Mesendoderm (in vitro differentiated cells): ENCODE measurements around the gene SND1.
"Not testable (repeated sequence)": the region's sequence is repeated elsewhere in the genome, so short reads cannot be mapped to it uniquely, and the experiment has no call there.

Experiments
- DNase-seq: peaks from one replicate; pipeline ENCODE4 v3.0.0; 2013
- H2AK5ac ChIP-seq: 2 replicates; pipeline ENCODE4 v1.6.1; 2013; ENCODE audit warnings: low read length, inconsistent platforms
- H2BK120ac ChIP-seq: 2 replicates; pipeline ENCODE4 v1.6.1; 2013; ENCODE audit warnings: low read depth, mild to moderate bottlenecking, low read length, moderate library complexity, mixed read lengths
- H2BK15ac ChIP-seq: replicated peaks from 2 replicates; pipeline ENCODE4 v1.6.1; 2013; ENCODE audit warnings: low read depth, mild to moderate bottlenecking, moderate library complexity
- H2BK5ac ChIP-seq: 2 replicates; pipeline ENCODE4 v1.6.1; 2013; ENCODE audit warnings: low read length, inconsistent platforms
- H3K18ac ChIP-seq: 2 replicates; pipeline ENCODE4 v1.6.1; 2013; ENCODE audit warnings: mild to moderate bottlenecking, low read length, mixed read lengths
- H3K23ac ChIP-seq: one replicate; pipeline ENCODE4 v1.6.1; 2013; ENCODE audit warnings: low read length
- H3K27ac ChIP-seq: 2 replicates; pipeline ENCODE4 v1.5.1; 2013; ENCODE audit warnings: low read depth, mild to moderate bottlenecking, inconsistent platforms, low read length, moderate library complexity
- H3K27me3 ChIP-seq: 2 replicates; pipeline ENCODE4 v1.6.1; 2013; ENCODE audit warnings: low read length, control low read depth, mild to moderate bottlenecking, inconsistent platforms; ENCODE audit not compliant: insufficient read depth, poor library complexity
- H3K36me3 ChIP-seq: 2 replicates; pipeline ENCODE4 v1.6.1; 2013; ENCODE audit warnings: low read length, inconsistent platforms; ENCODE audit not compliant: control insufficient read depth, insufficient read depth
- H3K4ac ChIP-seq: one replicate; pipeline ENCODE4 v1.6.1; 2013; ENCODE audit warnings: low read depth, mild to moderate bottlenecking, low read length, moderate library complexity
- H3K4me1 ChIP-seq: 2 replicates; pipeline ENCODE4 v1.6.1; 2013; ENCODE audit warnings: low read depth, low read length, inconsistent platforms; ENCODE audit not compliant: control insufficient read depth
- H3K4me2 ChIP-seq: 2 replicates; pipeline ENCODE4 v1.6.1; 2013; ENCODE audit warnings: low read length
- H3K4me3 ChIP-seq: 2 replicates; pipeline ENCODE4 v1.5.1; 2013; ENCODE audit warnings: mild to moderate bottlenecking, low read length
- H3K56ac ChIP-seq: one replicate; pipeline ENCODE4 v1.6.1; 2013; ENCODE audit warnings: low read length
- H3K79me1 ChIP-seq: 2 replicates; pipeline ENCODE4 v1.6.1; 2013; ENCODE audit warnings: low read length, inconsistent platforms
- H3K79me2 ChIP-seq: 2 replicates; pipeline ENCODE4 v1.6.1; 2013; ENCODE audit warnings: mild to moderate bottlenecking, low read length; ENCODE audit not compliant: control insufficient read depth, insufficient read depth
- H3K9ac ChIP-seq: 2 replicates; pipeline ENCODE4 v1.6.1; 2013; ENCODE audit warnings: low read length, inconsistent platforms
- H4K5ac ChIP-seq: one replicate; pipeline ENCODE4 v1.6.1; 2013; ENCODE audit warnings: low read length
- H4K8ac ChIP-seq: one replicate; pipeline ENCODE4 v1.6.1; 2013; ENCODE audit warnings: low read depth, mild to moderate bottlenecking, control low read depth, low read length, moderate library complexity
- WGBS: extraction: QIAGEN DNeasy Blood & Tissue Kit; methylation state at CpG from one replicate; pipeline ENCODE4 v1.1.7; 2013; ENCODE audit warnings: low lambda C conversion rate, missing lambda C conversion rate; ENCODE audit not compliant: insufficient coverage; ENCODE audit errors: extremely low coverage; 5-methylcytosine and 5-hydroxymethylcytosine counted together

The SND1 gene

GRCh38 chr7:127674361-127674760, 22.4 kb downstream of the SND1 start:
- no peak overlapping the region for H3K18ac ChIP-seq
- no peak overlapping the region for H2BK120ac ChIP-seq
- no peak overlapping the region for H3K4me2 ChIP-seq
- no peak overlapping the region for H3K23ac ChIP-seq
- H3K56ac ChIP-seq, result no peak overlapping the region
- H2AK5ac ChIP-seq, result no peak overlapping the region
- no peak overlapping the region for H2BK15ac ChIP-seq
- DNase-seq, result no peak
- no peaks in the 10 kb centered on the region for H3K36me3 ChIP-seq
- peaks cover 10% of the 10 kb centered on the region for H3K79me1 ChIP-seq
- H4K5ac ChIP-seq, result no peak overlapping the region
- H3K9ac ChIP-seq, result no peak overlapping the region
- no peak overlapping the region for H3K4ac ChIP-seq
- no peak overlapping the region for H3K4me3 ChIP-seq
- H2BK5ac ChIP-seq, result no peak overlapping the region
- peaks cover 68% of the 10 kb centered on the region for H3K79me2 ChIP-seq
- H3K27ac ChIP-seq, result no peak overlapping the region
- no peaks in the 10 kb centered on the region for H3K27me3 ChIP-seq
- H4K8ac ChIP-seq, result no peak overlapping the region
- no CpG with 5 or more reads among the region's 1 CpG for WGBS
- H3K4me1 ChIP-seq, result no peaks in the 10 kb centered on the region

- H3K27me3 ChIP-seq, H2BK5ac ChIP-seq, H2BK120ac ChIP-seq, H4K5ac ChIP-seq, H3K36me3 ChIP-seq, H3K23ac ChIP-seq, H3K9ac ChIP-seq, H3K4ac ChIP-seq, H2AK5ac ChIP-seq, H3K4me1 ChIP-seq, DNase-seq, H3K4me2 ChIP-seq, H3K56ac ChIP-seq, H3K18ac ChIP-seq, H3K4me3 ChIP-seq, H2BK15ac ChIP-seq, H4K8ac ChIP-seq, H3K27ac ChIP-seq, H3K79me1 ChIP-seq: not testable (repeated sequence)
- H3K79me2 ChIP-seq, result peaks cover 68% of the 10 kb centered on the region
- no CpG with 5 or more reads among the region's 4 CpGs for WGBS
Observed at GRCh38 chr7:127674923-127675322, 22.9 kb downstream of the SND1 start.

GRCh38 chr7:127675721-127676120, 23.7 kb downstream of the SND1 start:
- H3K4me2 ChIP-seq, result no peak overlapping the region
- H3K36me3 ChIP-seq, result no peaks in the 10 kb centered on the region
- H3K4me1 ChIP-seq, result no peaks in the 10 kb centered on the region
- no peak overlapping the region for H3K27ac ChIP-seq
- H2AK5ac ChIP-seq, result no peak overlapping the region
- H4K5ac ChIP-seq, result no peak overlapping the region
- no peak overlapping the region for H3K23ac ChIP-seq
- peaks cover 62% of the 10 kb centered on the region for H3K79me2 ChIP-seq
- no peak overlapping the region for H3K9ac ChIP-seq
- no peak for DNase-seq
- no peak overlapping the region for H4K8ac ChIP-seq
- H3K4me3 ChIP-seq, result no peak overlapping the region
- H3K79me1 ChIP-seq, result peaks cover 9% of the 10 kb centered on the region
- H3K27me3 ChIP-seq, result no peaks in the 10 kb centered on the region
- H3K4ac ChIP-seq, result no peak overlapping the region
- WGBS, result no CpG with 5 or more reads among the region's 5 CpGs
- H3K18ac ChIP-seq, result no peak overlapping the region
- no peak overlapping the region for H3K56ac ChIP-seq
- H2BK120ac ChIP-seq, result no peak overlapping the region
- H2BK15ac ChIP-seq, result no peak overlapping the region
- no peak overlapping the region for H2BK5ac ChIP-seq

GRCh38 chr7:127677433-127678230, 25.6 kb downstream of the SND1 start:
- no peak overlapping the region for H3K9ac ChIP-seq
- H3K27me3 ChIP-seq, result no peaks in the 10 kb centered on the region
- no peaks in the 10 kb centered on the region for H3K4me1 ChIP-seq
- H4K5ac ChIP-seq, result no peak overlapping the region
- H3K27ac ChIP-seq, result no peak overlapping the region
- no peak overlapping the region for H2BK5ac ChIP-seq
- H3K36me3 ChIP-seq, result no peaks in the 10 kb centered on the region
- H3K79me2 ChIP-seq, result peaks cover 59% of the 10 kb centered on the region
- no peak overlapping the region for H3K23ac ChIP-seq
- H2BK15ac ChIP-seq, result no peak overlapping the region
- no peak overlapping the region for H2BK120ac ChIP-seq
- H3K56ac ChIP-seq, result no peak overlapping the region
- H4K8ac ChIP-seq, result peak overlapping the region; percentile 94
- no peak overlapping the region for H3K18ac ChIP-seq
- no peak for DNase-seq
- H3K79me1 ChIP-seq, result peaks cover 8% of the 10 kb centered on the region
- no peak overlapping the region for H3K4me2 ChIP-seq
- no CpG with 5 or more reads among the region's 8 CpGs for WGBS
- no peak overlapping the region for H3K4me3 ChIP-seq
- no peak overlapping the region for H2AK5ac ChIP-seq
- H3K4ac ChIP-seq, result no peak overlapping the region

- Histone ChIP-seq H3K27me3 (no peaks in the 10 kb centered on the region), H2AK5ac (no peak overlapping the region), H3K9ac (no peak overlapping the region), H3K79me2 (peaks cover 62% of the 10 kb centered on the region), H3K36me3 (no peaks in the 10 kb centered on the region), H3K4me2 (no peak overlapping the region), H3K56ac (no peak overlapping the region), H4K5ac (no peak overlapping the region), H3K79me1 (peaks cover 11% of the 10 kb centered on the region), H2BK15ac (no peak overlapping the region), H4K8ac (no peak overlapping the region), H2BK120ac (no peak overlapping the region), H3K4ac (no peak overlapping the region), H3K18ac (no peak overlapping the region), H2BK5ac (no peak overlapping the region), H3K27ac (no peak overlapping the region), H3K23ac (no peak overlapping the region), H3K4me3 (no peak overlapping the region), H3K4me1 (no peaks in the 10 kb centered on the region)
- no peak for DNase-seq
- no CpG with 5 or more reads among the region's 6 CpGs for WGBS
Observed at GRCh38 chr7:127678337-127678736, 26.3 kb downstream of the SND1 start.

GRCh38 chr7:127678947-127679346, 27.0 kb downstream of the SND1 start:
- no peak overlapping the region for H2BK15ac ChIP-seq
- no peak overlapping the region for H4K5ac ChIP-seq
- no peak overlapping the region for H4K8ac ChIP-seq
- H3K79me2 ChIP-seq, result peaks cover 64% of the 10 kb centered on the region
- H2BK120ac ChIP-seq, result no peak overlapping the region
- no peak overlapping the region for H2AK5ac ChIP-seq
- no peaks in the 10 kb centered on the region for H3K27me3 ChIP-seq
- H3K4me1 ChIP-seq, result peaks cover 5% of the 10 kb centered on the region
- H3K4ac ChIP-seq, result no peak overlapping the region
- no peaks in the 10 kb centered on the region for H3K36me3 ChIP-seq
- peaks cover 12% of the 10 kb centered on the region for H3K79me1 ChIP-seq
- H3K9ac ChIP-seq, result no peak overlapping the region
- WGBS, result no CpG with 5 or more reads among the region's 3 CpGs
- H3K18ac ChIP-seq, result no peak overlapping the region
- no peak overlapping the region for H3K56ac ChIP-seq
- DNase-seq, result no peak
- no peak overlapping the region for H3K4me2 ChIP-seq
- H3K27ac ChIP-seq, result no peak overlapping the region
- no peak overlapping the region for H3K23ac ChIP-seq
- H2BK5ac ChIP-seq, result no peak overlapping the region
- H3K4me3 ChIP-seq, result no peak overlapping the region
